Measurements from ENCODE around the gene WWOX. TPM values are rescaled to one million over a fixed set of nuclear protein-coding genes. Genes with fewer than 3 reads are reported as not detected.

Gene WWOX
- total RNA-seq, 1 donor from 2014 or later = 17.8 TPM

DNA sequence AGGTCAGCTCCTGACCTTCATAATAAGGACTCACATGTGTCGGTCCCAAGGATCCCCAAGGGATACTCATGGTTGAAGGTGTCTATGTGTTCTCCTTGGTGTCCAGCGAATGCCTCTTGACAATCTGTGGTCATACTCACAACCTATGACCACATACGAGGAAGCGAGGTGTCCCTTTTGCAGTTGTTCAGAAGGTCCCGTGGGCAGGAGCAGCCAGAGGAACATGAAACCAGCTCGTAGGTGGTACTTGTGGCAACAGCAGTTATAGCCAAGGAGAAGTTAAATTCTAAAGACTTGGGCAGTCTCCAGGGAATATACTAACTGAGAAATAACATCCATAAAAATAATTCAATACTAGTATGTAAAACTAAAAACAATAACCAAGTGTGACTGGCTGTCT, 685.3 kb downstream of the WWOX start:
- DNase-seq (ENCODE audit: low spot score) = no peak
- H3K4me3 Mint-ChIP-seq = no peak overlapping the region
- H3K27me3 Mint-ChIP-seq (ENCODE audit: insufficient read depth) = no peaks in the 10 kb centered on the region
- no peaks in the 10 kb centered on the region for H3K9me3 Mint-ChIP-seq
- H3K4me1 Mint-ChIP-seq (ENCODE audit: low read depth) = peaks cover 48% of the 10 kb centered on the region
- no peak overlapping the region for H3K27ac Mint-ChIP-seq
- peaks cover 3% of the 10 kb centered on the region for H3K36me3 Mint-ChIP-seq (ENCODE audit: low read depth)
- intact Hi-C loops (cut with micrococcal nuclease) = no loop called here

DNA sequence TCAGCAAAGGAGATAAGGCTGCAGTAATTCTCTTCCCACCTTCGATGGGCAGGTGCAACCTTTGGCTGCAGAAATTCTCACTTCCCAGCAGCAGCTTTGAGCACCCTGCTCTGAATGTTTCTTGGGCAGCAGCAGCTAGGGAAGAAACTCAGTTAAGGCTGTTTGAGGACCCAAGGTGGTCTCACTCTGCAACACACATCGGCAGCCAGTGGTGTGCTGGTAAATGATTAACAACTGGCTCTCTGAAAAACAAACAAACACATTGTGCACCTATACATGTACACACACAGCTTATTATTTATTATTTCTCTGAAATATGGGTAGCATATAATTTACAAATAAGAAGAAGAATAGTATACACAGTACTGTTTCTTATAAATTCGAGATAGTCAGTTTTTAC, 685.8 kb downstream of the WWOX start:
- intact Hi-C loops (cut with micrococcal nuclease) = no loop called here
- peaks cover 3% of the 10 kb centered on the region for H3K36me3 Mint-ChIP-seq (ENCODE audit: low read depth)
- no peaks in the 10 kb centered on the region for H3K9me3 Mint-ChIP-seq
- peaks cover 48% of the 10 kb centered on the region for H3K4me1 Mint-ChIP-seq (ENCODE audit: low read depth)
- H3K4me3 Mint-ChIP-seq = no peak overlapping the region
- H3K27ac Mint-ChIP-seq = no peak overlapping the region
- DNase-seq (ENCODE audit: low spot score) = no peak
- H3K27me3 Mint-ChIP-seq (ENCODE audit: insufficient read depth) = no peaks in the 10 kb centered on the region

DNA sequence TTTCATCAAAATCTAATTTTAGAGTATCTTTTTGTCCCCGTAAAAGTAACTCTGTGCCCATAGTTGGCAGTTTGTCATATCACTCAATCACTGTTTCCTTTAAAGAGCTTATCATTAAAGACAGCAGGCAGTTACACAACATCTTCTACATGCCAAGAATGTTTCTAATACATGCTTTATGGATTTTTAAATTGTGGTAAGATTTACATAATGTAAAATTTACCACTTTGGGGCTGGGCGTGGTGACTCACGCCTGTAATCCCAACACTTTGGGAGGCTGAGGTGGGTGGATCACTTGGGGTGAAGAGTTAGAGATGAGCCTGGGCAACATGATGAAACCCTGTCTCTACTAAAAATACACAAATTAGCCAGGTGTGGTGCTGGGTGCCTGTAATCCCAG, 687.2 kb downstream of the WWOX start:
- intact Hi-C loops (cut with micrococcal nuclease) = no loop called here
- no peak for DNase-seq (ENCODE audit: low spot score)
- no peak overlapping the region for H3K27ac Mint-ChIP-seq
- peaks cover 47% of the 10 kb centered on the region for H3K4me1 Mint-ChIP-seq (ENCODE audit: low read depth)
- H3K27me3 Mint-ChIP-seq (ENCODE audit: insufficient read depth) = no peaks in the 10 kb centered on the region
- no peaks in the 10 kb centered on the region for H3K9me3 Mint-ChIP-seq
- H3K4me3 Mint-ChIP-seq = no peak overlapping the region
- H3K36me3 Mint-ChIP-seq (ENCODE audit: low read depth) = peaks cover 4% of the 10 kb centered on the region

DNA sequence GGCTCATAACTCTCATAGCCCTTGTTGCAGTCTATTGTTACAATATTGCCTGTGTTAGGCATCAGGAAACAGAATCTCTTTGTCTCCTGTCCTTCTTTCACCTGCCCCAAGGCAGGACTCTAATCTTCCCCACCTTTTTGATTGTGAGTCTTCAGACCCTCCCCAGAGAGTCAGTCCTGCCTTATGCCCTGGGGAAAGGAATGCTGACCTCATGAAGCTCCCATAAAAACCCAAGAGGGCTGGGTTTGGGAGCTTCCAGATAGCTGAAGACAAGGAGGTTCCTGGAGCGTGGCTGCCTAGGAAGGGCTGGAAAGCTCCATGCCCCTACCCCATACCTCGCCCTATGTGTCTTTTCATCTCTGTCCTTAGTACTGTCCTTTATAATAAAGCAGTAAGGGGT, 688.8 kb downstream of the WWOX start:
- H3K27me3 Mint-ChIP-seq (ENCODE audit: insufficient read depth) = no peaks in the 10 kb centered on the region
- no peaks in the 10 kb centered on the region for H3K9me3 Mint-ChIP-seq
- H3K27ac Mint-ChIP-seq = no peak overlapping the region
- peaks cover 47% of the 10 kb centered on the region for H3K4me1 Mint-ChIP-seq (ENCODE audit: low read depth)
- intact Hi-C loops (cut with micrococcal nuclease) = no loop called here
- H3K36me3 Mint-ChIP-seq (ENCODE audit: low read depth) = peaks cover 3% of the 10 kb centered on the region
- no peak for DNase-seq (ENCODE audit: low spot score)
- H3K4me3 Mint-ChIP-seq = no peak overlapping the region

DNA sequence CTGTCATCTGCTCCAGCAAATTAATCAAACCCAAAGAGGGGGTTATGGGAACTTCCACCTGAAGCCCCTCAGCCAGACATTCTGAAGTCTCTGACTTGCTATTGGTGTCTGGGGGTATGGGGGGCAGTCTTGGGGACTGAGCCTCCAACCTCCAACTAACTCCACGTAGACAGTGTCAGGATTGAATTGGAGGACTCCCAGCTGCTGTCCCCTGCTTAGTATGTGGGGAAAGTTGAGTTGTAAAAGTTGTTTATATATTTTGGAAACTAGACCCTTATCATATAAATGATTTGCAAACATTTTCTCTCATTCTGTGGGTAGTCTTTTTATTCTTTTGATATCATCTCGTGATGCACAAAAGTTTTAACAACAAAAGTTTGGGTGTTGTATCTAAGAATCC, 689.2 kb downstream of the WWOX start:
- Mint-ChIP-seq H3K27ac (no peak overlapping the region), H3K27me3 (ENCODE audit: insufficient read depth) (no peaks in the 10 kb centered on the region), H3K4me1 (ENCODE audit: low read depth) (peaks cover 47% of the 10 kb centered on the region), H3K9me3 (no peaks in the 10 kb centered on the region), H3K36me3 (ENCODE audit: low read depth) (peaks cover 3% of the 10 kb centered on the region), H3K4me3 (no peak overlapping the region)
- intact Hi-C loops (cut with micrococcal nuclease) = no loop called here
- DNase-seq (ENCODE audit: low spot score) = no peak

DNA sequence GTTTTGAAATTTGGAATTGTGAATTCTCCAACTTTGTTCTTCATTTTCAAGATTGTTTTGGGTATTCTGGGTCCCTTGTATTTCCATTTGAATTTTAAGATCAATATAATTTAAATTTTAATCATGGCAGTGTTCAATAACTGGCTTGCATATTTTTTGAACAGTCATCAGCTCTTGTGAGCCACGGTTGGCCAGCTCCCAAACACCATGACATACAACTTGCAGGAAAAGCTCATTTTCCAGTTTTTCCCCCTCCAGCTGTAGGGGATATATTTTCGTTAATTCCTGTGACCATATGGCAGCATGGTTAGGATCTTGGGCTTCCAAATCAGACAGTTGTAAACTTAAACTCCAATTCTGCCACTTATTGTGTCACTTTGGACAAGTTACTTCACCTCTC, 690.1 kb downstream of the WWOX start:
- Mint-ChIP-seq H3K4me3 (no peak overlapping the region), H3K36me3 (ENCODE audit: low read depth) (peaks cover 3% of the 10 kb centered on the region), H3K4me1 (ENCODE audit: low read depth) (peaks cover 51% of the 10 kb centered on the region), H3K27me3 (ENCODE audit: insufficient read depth) (no peaks in the 10 kb centered on the region), H3K9me3 (no peaks in the 10 kb centered on the region), H3K27ac (no peak overlapping the region)
- intact Hi-C loops (cut with micrococcal nuclease) = no loop called here
- DNase-seq (ENCODE audit: low spot score) = no peak

DNA sequence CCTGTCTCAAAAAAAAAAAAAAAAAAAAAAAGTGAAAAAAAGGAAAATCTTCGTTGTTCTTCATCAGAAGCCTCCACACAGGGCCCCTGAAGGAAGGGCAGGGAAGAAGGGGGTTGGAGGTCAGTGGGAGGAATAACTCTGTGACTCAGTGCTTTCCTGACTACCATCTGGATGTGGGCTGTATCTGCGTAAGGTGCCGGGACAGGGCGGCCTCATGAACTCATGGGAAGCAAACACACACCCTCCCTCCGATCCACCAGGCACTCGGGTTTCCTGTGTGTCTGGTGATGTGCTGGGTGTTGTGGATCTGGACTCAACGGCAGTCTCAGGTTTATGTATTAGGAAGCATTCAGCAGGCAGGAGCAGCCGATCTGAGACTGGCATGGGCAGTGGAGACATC, 691.6 kb downstream of the WWOX start:
- intact Hi-C loops (cut with micrococcal nuclease) = loop anchor here (5.0 kb wide), 4 partner anchors 46 to 1791 kb away; no protein-coding TSS in a partner anchor
- Mint-ChIP-seq H3K4me3 (no peak overlapping the region), H3K36me3 (ENCODE audit: low read depth) (peaks cover 3% of the 10 kb centered on the region), H3K27ac (peak overlapping the region; percentile 86), H3K27me3 (ENCODE audit: insufficient read depth) (no peaks in the 10 kb centered on the region), H3K4me1 (ENCODE audit: low read depth) (peaks cover 59% of the 10 kb centered on the region), H3K9me3 (no peaks in the 10 kb centered on the region)
- no peak for DNase-seq (ENCODE audit: low spot score)

DNA sequence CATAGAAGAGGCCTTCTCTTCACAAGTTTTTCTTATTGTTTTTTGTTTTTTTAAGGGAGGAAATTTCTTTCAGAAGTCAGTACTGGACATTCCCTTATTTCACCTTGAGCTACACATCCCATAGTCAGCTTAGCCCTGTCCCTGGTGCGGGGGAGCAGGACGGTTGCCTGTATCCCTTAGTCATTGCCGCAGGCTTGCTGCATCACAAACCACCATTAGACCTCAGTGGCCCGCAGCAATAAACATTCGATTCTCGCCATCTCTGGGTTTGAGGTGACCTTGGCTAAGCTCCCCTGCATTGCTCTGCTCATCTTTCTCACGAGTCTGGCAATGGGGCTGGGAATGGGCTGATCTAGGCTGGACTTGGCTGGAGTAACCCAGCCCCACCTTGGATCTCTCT, 692.5 kb downstream of the WWOX start:
- Mint-ChIP-seq H3K4me1 (ENCODE audit: low read depth) (peaks cover 59% of the 10 kb centered on the region), H3K4me3 (no peak overlapping the region), H3K36me3 (ENCODE audit: low read depth) (peaks cover 5% of the 10 kb centered on the region), H3K27me3 (ENCODE audit: insufficient read depth) (no peaks in the 10 kb centered on the region), H3K9me3 (no peaks in the 10 kb centered on the region), H3K27ac (no peak overlapping the region)
- intact Hi-C loops (cut with micrococcal nuclease) = loop anchor here (5.0 kb wide), 4 partner anchors 45 to 1790 kb away; no protein-coding TSS in a partner anchor
- no peak for DNase-seq (ENCODE audit: low spot score)

DNA sequence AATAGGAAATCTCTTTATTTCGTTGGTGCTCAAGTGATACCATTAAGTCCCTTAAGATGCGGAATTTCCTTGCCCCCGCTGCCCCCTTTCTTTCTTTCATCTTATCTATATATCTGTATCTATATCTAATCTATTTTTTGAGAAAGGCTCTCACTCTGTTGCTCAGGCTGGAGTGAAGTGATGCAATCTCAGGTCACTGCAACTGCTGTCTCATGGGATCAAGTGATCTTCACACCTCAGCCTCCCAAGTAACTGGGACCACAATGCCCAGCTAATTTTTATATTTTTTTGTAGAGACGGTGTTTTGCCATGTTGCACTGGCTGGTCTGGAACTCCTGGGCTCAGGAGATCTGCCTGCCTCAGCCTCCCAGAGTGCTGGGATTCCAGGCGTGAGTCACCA, 693.5 kb downstream of the WWOX start:
- Mint-ChIP-seq H3K4me1 (ENCODE audit: low read depth) (peaks cover 49% of the 10 kb centered on the region), H3K36me3 (ENCODE audit: low read depth) (peaks cover 4% of the 10 kb centered on the region), H3K4me3 (no peak overlapping the region), H3K27me3 (ENCODE audit: insufficient read depth) (no peaks in the 10 kb centered on the region), H3K9me3 (no peaks in the 10 kb centered on the region), H3K27ac (no peak overlapping the region)
- no peak for DNase-seq (ENCODE audit: low spot score)
- intact Hi-C loops (cut with micrococcal nuclease) = loop anchor here (5.0 kb wide), 4 partner anchors 44 to 1789 kb away; no protein-coding TSS in a partner anchor

DNA sequence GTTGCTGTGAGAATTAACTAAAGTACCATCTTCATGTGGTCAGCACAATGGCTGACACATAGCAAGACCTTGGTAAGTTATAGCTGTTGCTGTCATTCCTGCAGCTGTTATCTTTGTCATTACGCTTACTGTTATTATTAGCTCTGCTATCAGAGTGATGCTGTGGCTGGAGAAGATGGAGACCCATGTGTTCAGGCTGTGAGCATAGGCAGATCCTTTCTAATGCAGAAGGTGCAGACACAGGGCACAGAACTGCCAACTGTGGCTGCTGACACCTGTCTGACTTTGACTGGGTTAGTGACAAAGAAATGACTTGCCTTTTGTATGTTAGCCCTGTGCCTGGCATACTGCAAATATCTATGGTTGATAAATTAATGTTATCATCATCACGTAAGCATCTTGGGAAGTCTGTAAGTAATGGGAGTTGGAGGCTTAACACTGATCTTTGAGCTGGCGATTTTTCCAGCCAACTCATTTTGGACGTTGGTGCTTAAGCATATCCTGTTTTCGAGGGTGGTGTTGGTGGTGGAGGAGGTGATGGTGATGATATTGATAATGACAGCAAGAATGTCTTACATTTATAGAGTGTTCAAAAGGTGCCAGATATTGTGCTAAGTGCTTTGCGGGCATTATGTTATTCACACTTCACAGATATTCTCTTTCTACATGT, 695.3 kb downstream of the WWOX start:
- H3K27ac Mint-ChIP-seq = peak overlapping the region; percentile 77
- H3K9me3 Mint-ChIP-seq = no peaks in the 10 kb centered on the region
- H3K4me3 Mint-ChIP-seq = no peak overlapping the region
- H3K36me3 Mint-ChIP-seq (ENCODE audit: low read depth) = peaks cover 5% of the 10 kb centered on the region
- no peak for DNase-seq (ENCODE audit: low spot score)
- no peaks in the 10 kb centered on the region for H3K27me3 Mint-ChIP-seq (ENCODE audit: insufficient read depth)
- intact Hi-C loops (cut with micrococcal nuclease) = loop anchor here (1.0 to 5.0 kb wide), 5 partner anchors 43 to 1788 kb away; no protein-coding TSS in a partner anchor
- peaks cover 35% of the 10 kb centered on the region for H3K4me1 Mint-ChIP-seq (ENCODE audit: low read depth)

DNA sequence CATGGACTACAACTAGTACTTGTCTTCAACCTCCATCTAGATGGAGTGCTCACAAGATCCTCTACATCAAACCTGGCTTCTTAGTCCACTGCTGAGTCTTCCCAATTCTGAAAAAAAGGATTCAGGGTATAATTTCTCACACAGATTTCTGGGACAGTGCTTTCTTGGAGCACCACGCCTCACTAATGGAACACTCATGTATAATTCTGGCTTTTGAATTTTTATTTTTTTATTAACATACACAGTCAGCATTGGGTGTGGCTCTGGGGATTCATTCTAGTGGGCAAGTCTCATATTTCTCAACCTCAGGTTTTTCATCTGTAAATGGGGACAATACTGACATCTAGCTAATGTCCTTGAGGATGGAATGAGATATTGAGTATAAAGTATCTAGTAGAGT, 696.0 kb downstream of the WWOX start:
- H3K27ac Mint-ChIP-seq = peak overlapping the region; percentile 77
- no peak for DNase-seq (ENCODE audit: low spot score)
- H3K36me3 Mint-ChIP-seq (ENCODE audit: low read depth) = peaks cover 5% of the 10 kb centered on the region
- H3K27me3 Mint-ChIP-seq (ENCODE audit: insufficient read depth) = no peaks in the 10 kb centered on the region
- no peak overlapping the region for H3K4me3 Mint-ChIP-seq
- no peaks in the 10 kb centered on the region for H3K9me3 Mint-ChIP-seq
- intact Hi-C loops (cut with micrococcal nuclease) = loop anchor here (1.0 kb wide), 1 partner anchor 279 kb away; no protein-coding TSS in a partner anchor
- H3K4me1 Mint-ChIP-seq (ENCODE audit: low read depth) = peaks cover 29% of the 10 kb centered on the region

DNA sequence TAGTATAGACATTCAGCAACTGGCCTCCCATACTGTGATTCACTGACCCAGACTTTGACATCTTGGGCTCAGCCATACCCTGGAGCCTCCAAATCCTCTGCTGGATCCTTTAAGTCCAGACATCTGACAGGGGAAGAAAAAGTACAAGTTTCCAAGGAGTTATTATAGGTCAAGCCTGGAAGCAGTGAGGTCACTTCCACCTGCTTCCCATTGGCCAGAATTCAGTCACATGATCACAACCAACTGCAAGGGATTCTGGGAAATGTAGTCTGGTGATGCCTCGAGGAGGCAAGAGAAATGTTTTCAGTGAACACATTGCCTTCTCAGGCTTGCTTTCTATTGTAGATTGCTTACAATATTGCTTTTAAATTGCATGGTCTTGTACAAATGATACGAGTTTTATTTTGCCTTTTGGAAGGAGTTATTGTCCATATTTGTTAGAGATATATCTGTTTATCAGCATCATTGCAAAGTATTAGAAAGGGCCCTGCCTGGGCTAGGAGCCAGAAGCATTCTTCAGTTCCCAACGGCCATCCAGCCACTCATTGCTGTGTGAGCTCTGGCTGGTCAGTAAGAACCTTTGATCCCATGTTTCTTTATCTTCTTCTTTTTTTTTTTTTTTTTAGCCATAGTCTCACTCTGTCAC, 696.9 kb downstream of the WWOX start:
- H3K36me3 Mint-ChIP-seq (ENCODE audit: low read depth) = peaks cover 3% of the 10 kb centered on the region
- intact Hi-C loops (cut with micrococcal nuclease) = no loop called here
- H3K27me3 Mint-ChIP-seq (ENCODE audit: insufficient read depth) = no peaks in the 10 kb centered on the region
- DNase-seq (ENCODE audit: low spot score) = no peak
- peak overlapping the region; percentile 20 for H3K27ac Mint-ChIP-seq
- H3K4me1 Mint-ChIP-seq (ENCODE audit: low read depth) = peaks cover 29% of the 10 kb centered on the region
- H3K9me3 Mint-ChIP-seq = no peaks in the 10 kb centered on the region
- H3K4me3 Mint-ChIP-seq = no peak overlapping the region

DNA sequence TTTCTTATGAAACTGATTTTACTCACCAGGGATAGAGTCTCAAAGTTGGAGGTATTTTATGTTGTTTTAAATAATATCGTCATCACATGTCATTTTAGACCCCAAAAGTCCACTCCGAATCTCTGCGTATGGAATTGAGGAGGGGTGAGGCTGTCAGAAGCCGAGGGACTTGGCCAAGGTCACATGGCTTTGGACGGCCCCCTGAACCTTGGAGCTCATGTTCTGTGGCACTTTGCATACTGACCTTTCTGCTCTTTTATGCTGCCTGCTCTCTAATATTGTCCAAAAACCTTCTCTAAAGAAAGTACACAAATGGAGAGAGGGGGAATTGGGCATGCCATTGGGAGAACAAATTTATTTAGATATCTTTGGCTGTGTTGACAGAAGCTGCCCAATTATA, 700.0 kb downstream of the WWOX start:
- no peak for DNase-seq (ENCODE audit: low spot score)
- Mint-ChIP-seq H3K4me1 (ENCODE audit: low read depth) (peaks cover 31% of the 10 kb centered on the region), H3K4me3 (no peak overlapping the region), H3K36me3 (ENCODE audit: low read depth) (peaks cover 3% of the 10 kb centered on the region), H3K27ac (no peak overlapping the region), H3K9me3 (no peaks in the 10 kb centered on the region), H3K27me3 (ENCODE audit: insufficient read depth) (peaks cover 6% of the 10 kb centered on the region)
- intact Hi-C loops (cut with micrococcal nuclease) = no loop called here

Measured in activated T-helper 1 cell treated with anti-CD3 and anti-CD28 coated beads, Interleukin-12 subunit alpha, Interleukin-12 subunit beta, Interleukin-2, Interleukin-4 antibody, amounts not matched to agents 30 ng/mL and 10 ng/mL and 1 ng/mL, durations not matched to agents 14 hours and 24 hours and 36 hours (primary cell).